Ascending aorta (tissue), 2 donors: Measurements from ENCODE around the gene ADAMTS19. TPM values are rescaled to one million over a fixed set of nuclear protein-coding genes. Genes with fewer than 3 reads are reported as not detected.
"Not testable (repeated sequence)": the region's sequence is repeated elsewhere in the genome, so short reads cannot be mapped to it uniquely, and the experiment has no call there.

ENCODE experiments used
- DNase-seq, 2 donors: peaks; one replicate each; pipeline ENCODE4 v3.0.0-alpha.2; 2019; ENCODE audit warnings: low spot score in 2 of 2
- H3K27ac ChIP-seq, 2 donors: fragments of 200-600 bp; sonication (generic); one replicate each; pipeline ENCODE4 v1.5.1; 2016 to 2017; ENCODE audit warnings: mild to moderate bottlenecking in 1 of 2
- H3K27me3 ChIP-seq: fragments of 200-600 bp; sonication (generic); one replicate; pipeline ENCODE4 v1.5.1; 2017
- H3K36me3 ChIP-seq, 2 donors: fragments of 200-600 bp; sonication (generic); one replicate each; pipeline ENCODE4 v1.5.1; 2016
- H3K4me1 ChIP-seq, 2 donors: fragments of 200-600 bp; sonication (generic); one replicate each; pipeline ENCODE4 v1.5.1; 2016 to 2017; ENCODE audit warnings: mild to moderate bottlenecking in 1 of 2
- H3K4me3 ChIP-seq, 2 donors: fragments of 200-600 bp; sonication (generic); one replicate each; pipeline ENCODE4 v1.5.1; 2016 to 2017; ENCODE audit warnings: mild to moderate bottlenecking in 1 of 2
- H3K9me3 ChIP-seq, 2 donors: fragments of 200-600 bp; sonication (generic); one replicate each; pipeline ENCODE4 v1.5.1; 2016
- CTCF ChIP-seq, 3 experiments: fragments of 200-600 bp in 2 of 3; fragments of 450-650 bp in 1 of 3; sonication (generic) in 2 of 3; IDR thresholded peaks; one replicate each; pipeline ENCODE4 v1.5.1; 2016 to 2019; ENCODE audit warnings: antibody characterized with exemption in 3 of 3, mild to moderate bottlenecking in 1 of 3, moderate library complexity in 1 of 3
- intact Hi-C: fragments of 100-400 bp; cut with DNase I; formaldehyde crosslinking; loops from one replicate; pipeline ENCODE4 v1.15.1; 2023
- total RNA-seq: library from RNA; depleted of rRNA; stranded (reverse); fragments of >200 nt; gene quantifications from one replicate; pipeline ENCODE4 v1.1.0, GENCODE V29; 2016

ADAMTS19 gene
- total RNA-seq, 1 donor from 2014 or later: 0.32 TPM

- H3K4me3 ChIP-seq: no peak overlapping the region
- TF ChIP-seq CTCF (IDR thresholded peaks at IDR 0.05): no peak
- DNase-seq: no peak
- no peaks in the 10 kb centered on the region for H3K9me3 ChIP-seq
- no peaks in the 10 kb centered on the region for H3K36me3 ChIP-seq
- intact Hi-C loops: no loop called here
- H3K4me1 ChIP-seq: no peaks in the 10 kb centered on the region
- H3K27ac ChIP-seq: no peak overlapping the region
- no peaks in the 10 kb centered on the region for H3K27me3 ChIP-seq
Measured at GRCh38 chr5:129554134-129554904, 94.2 kb downstream of the ADAMTS19 start.

GRCh38 chr5:129563585-129563984 lies 103.5 kb downstream of the ADAMTS19 start:
- Histone ChIP-seq H3K36me3 (no peaks in the 10 kb centered on the region), H3K27me3 (no peaks in the 10 kb centered on the region), H3K4me1 (no peaks in the 10 kb centered on the region), H3K4me3 (no peak overlapping the region), H3K27ac (no peak overlapping the region), H3K9me3 (no peaks in the 10 kb centered on the region)
- DNase-seq: no peak
- TF ChIP-seq CTCF (IDR thresholded peaks at IDR 0.05): no peak
- intact Hi-C loops: no loop called here

- DNase-seq: no peak
- Histone ChIP-seq H3K4me1 (no peaks in the 10 kb centered on the region), H3K9me3 (no peaks in the 10 kb centered on the region), H3K4me3 (no peak overlapping the region), H3K36me3 (no peaks in the 10 kb centered on the region), H3K27me3 (no peaks in the 10 kb centered on the region), H3K27ac (no peak overlapping the region)
- intact Hi-C loops: no loop called here
- no peak for TF ChIP-seq CTCF (IDR thresholded peaks at IDR 0.05)
Measured at GRCh38 chr5:129569295-129569694, 109.2 kb downstream of the ADAMTS19 start.

GRCh38 chr5:129572060-129572459 lies 112.0 kb downstream of the ADAMTS19 start:
- Histone ChIP-seq H3K27me3 (no peaks in the 10 kb centered on the region), H3K4me3 (no peak overlapping the region), H3K4me1 (no peaks in the 10 kb centered on the region), H3K27ac (no peak overlapping the region), H3K9me3 (no peaks in the 10 kb centered on the region), H3K36me3 (no peaks in the 10 kb centered on the region)
- intact Hi-C loops: no loop called here
- TF ChIP-seq CTCF (IDR thresholded peaks at IDR 0.05): no peak
- DNase-seq: no peak

- H3K4me1 ChIP-seq, H3K27ac ChIP-seq, DNase-seq, H3K36me3 ChIP-seq, H3K9me3 ChIP-seq, intact Hi-C loops, H3K4me3 ChIP-seq, H3K27me3 ChIP-seq: not testable (repeated sequence)
Measured at GRCh38 chr5:129584496-129584895, 124.4 kb downstream of the ADAMTS19 start.

GRCh38 chr5:129591508-129592160 lies 131.5 kb downstream of the ADAMTS19 start:
- TF ChIP-seq CTCF (IDR thresholded peaks at IDR 0.05): no peak
- no peak overlapping the region for H3K4me3 ChIP-seq
- DNase-seq: no peak
- no peaks in the 10 kb centered on the region for H3K9me3 ChIP-seq
- intact Hi-C loops: no loop called here
- H3K27ac ChIP-seq: no peak overlapping the region
- no peaks in the 10 kb centered on the region for H3K4me1 ChIP-seq
- no peaks in the 10 kb centered on the region for H3K36me3 ChIP-seq
- H3K27me3 ChIP-seq: no peaks in the 10 kb centered on the region
